Stimulated activated CD8-positive, alpha-beta memory T cell treated with anti-CD3 and anti-CD28 coated beads, Interleukin-12 subunit alpha, Interleukin-12 subunit beta, amount 100 ng/mL, for 4 hours (primary cell): ENCODE measurements around the gene CACNA1C.

Source experiments
- DNase-seq: peaks from one replicate; pipeline ENCODE4 v3.0.0-alpha.2; 2020; ENCODE audit warnings: low read depth

Gene CACNA1C

GRCh38 chr12:2390850-2391390 lies 338.1 kb downstream of the CACNA1C start:
- no peak for DNase-seq

- DNase-seq: no peak
Measured at GRCh38 chr12:2391740-2392331, 339.0 kb downstream of the CACNA1C start.

GRCh38 chr12:2393016-2393415 lies 340.2 kb downstream of the CACNA1C start:
- DNase-seq: no peak

GRCh38 chr12:2393996-2394395 lies 341.2 kb downstream of the CACNA1C start:
- DNase-seq: no peak

- no peak for DNase-seq
Measured at GRCh38 chr12:2395354-2395977, 342.7 kb downstream of the CACNA1C start.

GRCh38 chr12:2396448-2396871 lies 343.7 kb downstream of the CACNA1C start:
- DNase-seq: no peak

- no peak for DNase-seq
Measured at GRCh38 chr12:2397356-2398045, 344.7 kb downstream of the CACNA1C start.

GRCh38 chr12:2401040-2401439 lies 348.3 kb downstream of the CACNA1C start:
- no peak for DNase-seq

- no peak for DNase-seq
Measured at GRCh38 chr12:2402073-2402579, 349.3 kb downstream of the CACNA1C start.

- DNase-seq: no peak
Measured at GRCh38 chr12:2403221-2403976, 350.6 kb downstream of the CACNA1C start.

- no peak for DNase-seq
Measured at GRCh38 chr12:2405039-2405438, 352.3 kb downstream of the CACNA1C start.

- DNase-seq: no peak
Measured at GRCh38 chr12:2406903-2407302, 354.1 kb downstream of the CACNA1C start.

- no peak for DNase-seq
Measured at GRCh38 chr12:2408262-2408661, 355.5 kb downstream of the CACNA1C start.

- no peak for DNase-seq
Measured at GRCh38 chr12:2409656-2410265, 357.0 kb downstream of the CACNA1C start.

- no peak for DNase-seq
Measured at GRCh38 chr12:2410496-2410895, 357.7 kb downstream of the CACNA1C start.

GRCh38 chr12:2411011-2411410 lies 358.2 kb downstream of the CACNA1C start:
- no peak for DNase-seq

- no peak for DNase-seq
Measured at GRCh38 chr12:2411616-2412304, 359.0 kb downstream of the CACNA1C start.

- no peak for DNase-seq
Measured at GRCh38 chr12:2412305-2412643, 359.5 kb downstream of the CACNA1C start.

- DNase-seq: no peak
Measured at GRCh38 chr12:2413301-2413700, 360.5 kb downstream of the CACNA1C start.

GRCh38 chr12:2413999-2414792 lies 361.4 kb downstream of the CACNA1C start:
- DNase-seq: no peak
